ENCODE measurements around the gene PCDHA1. TPM values are rescaled to one million over a fixed set of nuclear protein-coding genes. Genes with fewer than 3 reads are reported as not detected.

The PCDHA1 gene
- total RNA-seq, 1 experiment from 2014 or later = not detected

GRCh38 chr5:140927228-140927573 lies 141.3 kb downstream of the PCDHA1 start:
- Mint-ChIP-seq H3K9me3 (ENCODE audit: unreplicated experiment) (no peaks in the 10 kb centered on the region), H3K27me3 (ENCODE audit: insufficient read depth, unreplicated experiment) (no peaks in the 10 kb centered on the region), H3K4me1 (ENCODE audit: low read depth, unreplicated experiment) (no peaks in the 10 kb centered on the region), H3K36me3 (ENCODE audit: insufficient read depth, unreplicated experiment) (no peaks in the 10 kb centered on the region), H3K27ac (ENCODE audit: unreplicated experiment) (no peak overlapping the region), H3K4me3 (ENCODE audit: unreplicated experiment) (no peak overlapping the region)
- DNase-seq = no peak
- BruUV-seq (replicated peaks) = no TSS peak
- no peaks in the 10 kb centered on the region for H3K9me3 ChIP-seq
- H3K4me3 ChIP-seq (ENCODE audit: low read depth, low read length) = no peak overlapping the region
- intact Hi-C loops (cut with micrococcal nuclease; ENCODE audit: unreplicated experiment) = no loop called here
- no peak for TF ChIP-seq CTCF (IDR thresholded peaks at IDR 0.05; ENCODE audit: insufficient read depth in 1 of 2, low read depth in 1 of 2, low read length in 1 of 2, severe bottlenecking in 1 of 2, unreplicated experiment in 1 of 2)
- H3K36me3 ChIP-seq (ENCODE audit: control insufficient read depth, insufficient read depth, low read length) = no peaks in the 10 kb centered on the region
- ChIA-PET CTCF (no interaction called here), POLR2A (no interaction called here)
- H3K4me1 ChIP-seq = no peaks in the 10 kb centered on the region
- H3K27me3 ChIP-seq (replicated peaks; ENCODE audit: control insufficient read depth, insufficient read depth, low read length) = no peaks in the 10 kb centered on the region

DNA sequence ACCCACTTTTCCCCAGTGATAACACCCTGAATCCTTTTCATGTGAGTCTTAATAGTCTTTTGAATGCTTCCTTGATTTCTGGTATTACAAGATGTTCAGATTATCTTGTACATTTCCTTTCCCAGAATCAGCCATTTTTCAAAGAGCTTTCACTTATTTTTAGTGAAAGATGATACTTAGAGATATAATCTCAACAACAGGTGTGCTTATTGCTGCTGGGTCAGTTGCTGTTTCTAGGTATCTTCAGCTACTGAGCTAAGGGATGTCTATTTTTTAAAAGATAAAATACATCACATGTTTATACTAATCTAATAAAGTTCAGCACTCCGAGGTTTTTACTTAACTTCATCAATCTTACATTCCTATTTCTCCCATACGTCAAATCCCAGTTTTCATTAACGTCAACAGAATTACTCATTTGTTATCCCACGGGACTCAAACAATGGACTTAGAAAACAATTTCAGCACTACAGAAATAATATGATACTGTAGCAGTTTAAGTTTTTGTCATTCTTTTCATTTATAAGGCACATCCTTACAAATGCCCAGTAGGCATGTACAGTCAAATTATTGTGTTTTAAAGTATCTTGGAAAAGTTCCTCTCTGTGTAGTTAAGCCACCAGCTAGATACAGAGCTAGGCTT lies 149.1 kb downstream of the PCDHA1 start:
- no peaks in the 10 kb centered on the region for H3K36me3 ChIP-seq (ENCODE audit: control insufficient read depth, insufficient read depth, low read length)
- Mint-ChIP-seq H3K4me1 (ENCODE audit: low read depth, unreplicated experiment) (no peaks in the 10 kb centered on the region), H3K9me3 (ENCODE audit: unreplicated experiment) (no peaks in the 10 kb centered on the region), H3K4me3 (ENCODE audit: unreplicated experiment) (no peak overlapping the region), H3K27ac (ENCODE audit: unreplicated experiment) (no peak overlapping the region), H3K27me3 (ENCODE audit: insufficient read depth, unreplicated experiment) (no peaks in the 10 kb centered on the region), H3K36me3 (ENCODE audit: insufficient read depth, unreplicated experiment) (no peaks in the 10 kb centered on the region)
- H3K9me3 ChIP-seq = no peaks in the 10 kb centered on the region
- intact Hi-C loops (cut with micrococcal nuclease; ENCODE audit: unreplicated experiment) = no loop called here
- H3K4me3 ChIP-seq (ENCODE audit: low read depth, low read length) = no peak overlapping the region
- no peaks in the 10 kb centered on the region for H3K4me1 ChIP-seq
- CTCF ChIA-PET = no interaction called here
- no TSS peak for BruUV-seq (replicated peaks)
- DNase-seq = no peak
- no peaks in the 10 kb centered on the region for H3K27me3 ChIP-seq (replicated peaks; ENCODE audit: control insufficient read depth, insufficient read depth, low read length)
- TF ChIP-seq CTCF (IDR thresholded peaks at IDR 0.05; ENCODE audit: insufficient read depth in 1 of 2, low read depth in 1 of 2, low read length in 1 of 2, severe bottlenecking in 1 of 2, unreplicated experiment in 1 of 2) = no peak
- POLR2A ChIA-PET = no interaction called here

GRCh38 chr5:140946578-140946977 lies 160.6 kb downstream of the PCDHA1 start:
- ChIA-PET POLR2A (no interaction called here), CTCF (no interaction called here)
- Mint-ChIP-seq H3K4me3 (ENCODE audit: unreplicated experiment) (no peak overlapping the region), H3K4me1 (ENCODE audit: low read depth, unreplicated experiment) (no peaks in the 10 kb centered on the region), H3K27ac (ENCODE audit: unreplicated experiment) (no peak overlapping the region), H3K9me3 (ENCODE audit: unreplicated experiment) (peaks cover 25% of the 10 kb centered on the region), H3K27me3 (ENCODE audit: insufficient read depth, unreplicated experiment) (no peaks in the 10 kb centered on the region), H3K36me3 (ENCODE audit: insufficient read depth, unreplicated experiment) (no peaks in the 10 kb centered on the region)
- Histone ChIP-seq H3K9me3 (peaks cover 5% of the 10 kb centered on the region; the same call in 1 of the 2 replicates), H3K27me3 (replicated peaks; ENCODE audit: control insufficient read depth, insufficient read depth, low read length) (no peaks in the 10 kb centered on the region), H3K4me1 (no peaks in the 10 kb centered on the region), H3K4me3 (ENCODE audit: low read depth, low read length) (no peak overlapping the region), H3K36me3 (ENCODE audit: control insufficient read depth, insufficient read depth, low read length) (no peaks in the 10 kb centered on the region)
- no peak for TF ChIP-seq CTCF (IDR thresholded peaks at IDR 0.05; ENCODE audit: insufficient read depth in 1 of 2, low read depth in 1 of 2, low read length in 1 of 2, severe bottlenecking in 1 of 2, unreplicated experiment in 1 of 2)
- DNase-seq = no peak
- intact Hi-C loops (cut with micrococcal nuclease; ENCODE audit: unreplicated experiment) = no loop called here
- BruUV-seq (replicated peaks) = no TSS peak

Data from Caco-2 (cell line).